Immature natural killer cell (primary cell): ENCODE data around the gene GPATCH2. TPM values are rescaled to one million over a fixed set of nuclear protein-coding genes. Genes with fewer than 3 reads are reported as not detected.
"Not testable (repeated sequence)": the region's sequence is repeated elsewhere in the genome, so short reads cannot be mapped to it uniquely, and the experiment has no call there.

Experiments
- DNase-seq, 3 donors: peaks; one replicate each; pipeline ENCODE4 v3.0.0; 2022; ENCODE audit warnings: mixed read lengths in 1 of 3
- H3K27ac Mint-ChIP-seq, 6 donors: one replicate each; pipeline ENCODE4 v1.8.0; 2020; ENCODE audit warnings: mixed read lengths in 6 of 6, mild to moderate bottlenecking in 5 of 6, inconsistent platforms in 4 of 6, moderate library complexity in 3 of 6
- H3K27me3 Mint-ChIP-seq, 3 donors: one replicate each; pipeline ENCODE4 v1.8.0; 2020 to 2021; ENCODE audit warnings: low read depth in 3 of 3, mild to moderate bottlenecking in 3 of 3, mixed read lengths in 3 of 3, moderate library complexity in 3 of 3, inconsistent platforms in 1 of 3
- H3K36me3 Mint-ChIP-seq, 3 donors: one replicate each; pipeline ENCODE4 v1.8.0; 2020; ENCODE audit warnings: mixed read lengths in 3 of 3, inconsistent platforms in 2 of 3, mild to moderate bottlenecking in 2 of 3
- H3K4me1 Mint-ChIP-seq, 2 donors: one replicate each; pipeline ENCODE4 v1.8.0; 2020; ENCODE audit warnings: inconsistent platforms in 2 of 2, mild to moderate bottlenecking in 2 of 2, mixed read lengths in 2 of 2, moderate library complexity in 1 of 2
- H3K4me3 Mint-ChIP-seq, 5 donors: one replicate each; pipeline ENCODE4 v1.8.0; 2020; ENCODE audit warnings: mild to moderate bottlenecking in 5 of 5, mixed read lengths in 5 of 5, inconsistent platforms in 3 of 5, moderate library complexity in 3 of 5
- H3K9me3 Mint-ChIP-seq, 6 donors: one replicate each; pipeline ENCODE4 v1.8.0; 2020; ENCODE audit warnings: mild to moderate bottlenecking in 6 of 6, mixed read lengths in 6 of 6, inconsistent platforms in 4 of 6, moderate library complexity in 3 of 6
- polyA plus RNA-seq, 3 donors: library from polyadenylated mRNA; unstranded; fragments of 300-500 nt; fragmentation: Illumina TruSeq; gene quantifications; one replicate each; pipeline ENCODE4 v1.2.3, GENCODE V29; 2021

The GPATCH2 gene
- polyA plus RNA-seq, 3 donors from 2014 or later: 2.1 to 4.6 (median 2.9) TPM

- H3K27me3 Mint-ChIP-seq: peaks cover 0 to 2% (median 0%) of the 10 kb centered on the region in 3 donors
- no peak for DNase-seq
- H3K36me3 Mint-ChIP-seq: no peaks in the 10 kb centered on the region
- no peak overlapping the region for H3K4me3 Mint-ChIP-seq
- no peaks in the 10 kb centered on the region for H3K4me1 Mint-ChIP-seq
- H3K27ac Mint-ChIP-seq: no peak overlapping the region
- H3K9me3 Mint-ChIP-seq: peaks cover 0 to 5% (median 2%) of the 10 kb centered on the region in 6 donors
These were observed 242.3 kb downstream of the GPATCH2 start for GRCh38 chr1:217388522-217389065.

DNA sequence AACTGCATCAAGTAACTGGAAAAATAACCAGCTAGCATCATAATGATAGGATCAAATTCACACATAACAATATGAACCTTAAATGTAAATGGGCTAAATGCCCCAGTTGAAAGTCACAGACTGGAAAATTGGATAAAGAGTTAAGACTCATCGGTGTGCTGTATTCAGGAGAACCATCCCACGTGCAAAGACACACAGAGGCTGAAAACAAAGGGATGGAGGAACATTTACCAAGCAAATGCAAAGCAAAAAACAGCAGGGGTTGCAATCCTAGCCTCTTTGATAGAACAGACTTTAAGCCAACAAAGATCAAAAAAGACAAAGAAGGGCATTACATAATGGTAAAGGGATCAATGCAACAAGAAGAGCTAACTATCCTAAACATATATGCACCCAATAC lies 249.1 kb downstream of the GPATCH2 start:
- H3K4me3 Mint-ChIP-seq, H3K27me3 Mint-ChIP-seq, DNase-seq, H3K27ac Mint-ChIP-seq, H3K36me3 Mint-ChIP-seq, H3K4me1 Mint-ChIP-seq: not testable (repeated sequence)
- H3K9me3 Mint-ChIP-seq: peaks cover 12 to 29% (median 20%) of the 10 kb centered on the region in 6 donors

- not testable (repeated sequence) for H3K27ac Mint-ChIP-seq, H3K36me3 Mint-ChIP-seq, H3K4me1 Mint-ChIP-seq, H3K4me3 Mint-ChIP-seq, H3K27me3 Mint-ChIP-seq, DNase-seq
- peaks cover 16 to 48% (median 28%) of the 10 kb centered on the region in 6 donors for H3K9me3 Mint-ChIP-seq
These were observed 251.1 kb downstream of the GPATCH2 start for GRCh38 chr1:217379804-217380203.

DNA sequence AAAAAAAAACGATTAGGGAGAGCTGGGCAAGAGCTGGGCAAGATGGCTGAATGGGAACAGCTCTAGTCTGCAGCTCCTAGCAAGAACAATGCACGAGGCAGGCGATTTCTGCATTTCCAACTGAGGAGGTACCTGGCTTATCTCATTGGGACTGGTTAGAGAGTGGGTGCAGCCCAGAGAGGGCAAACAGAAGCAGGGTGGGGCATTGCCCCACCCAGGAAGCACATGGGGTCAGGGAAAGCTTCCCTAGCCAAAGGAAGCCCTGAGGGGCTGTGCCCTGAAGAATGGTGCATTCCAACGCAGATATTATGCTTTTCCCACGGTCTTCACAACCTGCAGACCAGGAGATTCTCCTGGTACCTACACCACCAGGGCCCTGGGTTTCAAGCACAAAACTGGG lies 251.6 kb downstream of the GPATCH2 start:
- Mint-ChIP-seq H3K27ac (no peak overlapping the region), H3K27me3 (peaks cover 0 to 6% (median 0%) of the 10 kb centered on the region in 3 donors), H3K36me3 (peaks cover 0 to 3% (median 0%) of the 10 kb centered on the region in 3 donors), H3K4me1 (no peaks in the 10 kb centered on the region), H3K4me3 (no peak overlapping the region), H3K9me3 (peaks cover 18 to 53% (median 28%) of the 10 kb centered on the region in 6 donors)
- no peak for DNase-seq

Other genes starting within 250 kb of the GPATCH2 start
- gene SPATA17, start 254 bp upstream of the GPATCH2 start, polyA plus RNA-seq: not detected